MM.1S (cell line): ENCODE data around the gene TRUB2.

Experiments
- DNase-seq: peaks from one replicate; pipeline ENCODE4 v3.0.0-alpha.2; 2015
- H2AFZ ChIP-seq: fragments of 300-600 bp; sonication (generic); 2 replicates; pipeline ENCODE4 v1.6.0; 2016; ENCODE audit warnings: antibody characterized with exemption, low read length
- H3F3A ChIP-seq: fragments of 300-600 bp; sonication (generic); 2 replicates; pipeline ENCODE4 v1.6.1; 2016; ENCODE audit warnings: mild to moderate bottlenecking, antibody characterized with exemption, low read length, moderate library complexity, mixed read lengths; ENCODE audit not compliant: insufficient read depth
- H3K27ac ChIP-seq: fragments of 300-600 bp; sonication (generic); 2 replicates; pipeline ENCODE4 v1.5.1; 2016; ENCODE audit warnings: mild to moderate bottlenecking, low read length
- H3K27me3 ChIP-seq: fragments of 300-600 bp; sonication (generic); replicated peaks from 2 replicates; pipeline ENCODE4 v1.6.0; 2016; ENCODE audit warnings: low read length; ENCODE audit not compliant: insufficient read depth
- H3K36me3 ChIP-seq: fragments of 300-600 bp; sonication (generic); replicated peaks from 2 replicates; pipeline ENCODE4 v1.6.1; 2016; ENCODE audit warnings: mild to moderate bottlenecking, low read length, mixed read lengths; ENCODE audit not compliant: insufficient read depth
- H3K4me1 ChIP-seq: fragments of 300-600 bp; sonication (generic); 2 replicates; pipeline ENCODE4 v1.6.1; 2016; ENCODE audit warnings: low read length, mixed read lengths
- H3K4me2 ChIP-seq: fragments of 300-600 bp; sonication (generic); 2 replicates; pipeline ENCODE4 v1.6.0; 2016; ENCODE audit warnings: low read depth, low read length
- H3K4me3 ChIP-seq: fragments of 300-600 bp; sonication (generic); 2 replicates; pipeline ENCODE4 v1.5.1; 2016; ENCODE audit warnings: low read length, mixed read lengths
- H3K79me2 ChIP-seq: fragments of 300-600 bp; sonication (generic); 2 replicates; pipeline ENCODE4 v1.6.1; 2016; ENCODE audit warnings: mixed run types, low read length, mixed read lengths
- H3K9ac ChIP-seq: fragments of 300-600 bp; sonication (generic); 2 replicates; pipeline ENCODE4 v1.6.1; 2016; ENCODE audit warnings: low read length, mixed read lengths
- H3K9me2 ChIP-seq: fragments of 300-600 bp; sonication (generic); replicated peaks from 2 replicates; pipeline ENCODE4 v1.6.1; 2016; ENCODE audit warnings: mild to moderate bottlenecking, low read length, mixed read lengths; ENCODE audit not compliant: insufficient read depth
- H3K9me3 ChIP-seq: fragments of 300-600 bp; sonication (generic); replicated peaks from 2 replicates; pipeline ENCODE4 v1.6.1; 2016; ENCODE audit warnings: mild to moderate bottlenecking, low read length, mixed read lengths; ENCODE audit not compliant: insufficient read depth
- H4K20me1 ChIP-seq: fragments of 300-600 bp; sonication (generic); 2 replicates; pipeline ENCODE4 v1.6.1; 2016; ENCODE audit warnings: mild to moderate bottlenecking, low read length, moderate library complexity, mixed read lengths; ENCODE audit not compliant: insufficient read depth
- CTCF ChIP-seq: fragments of 300-600 bp; sonication (generic); IDR thresholded peaks from 2 replicates; pipeline ENCODE4 v1.5.1; 2016; ENCODE audit warnings: antibody characterized with exemption, low read length, mixed read lengths
- EZH2 ChIP-seq: fragments of 300-600 bp; sonication (generic); optimal IDR thresholded peaks from 2 replicates; pipeline ENCODE3; 2017; ENCODE audit warnings: low read depth, mild to moderate bottlenecking, antibody characterized with exemption, low read length, mixed read lengths
- EZH2phosphoT487 ChIP-seq: fragments of 300-600 bp; sonication (generic); IDR thresholded peaks from 2 replicates; pipeline ENCODE4 v1.6.1; 2018; ENCODE audit warnings: antibody characterized with exemption, low read length

Gene TRUB2

GRCh38 chr9:128323212-128323730, 1.0 kb upstream of the TRUB2 start:
- Histone ChIP-seq H3K4me1 (peaks cover 11% of the 10 kb centered on the region), H3K27me3 (no peaks in the 10 kb centered on the region), H3F3A (peaks cover 11% of the 10 kb centered on the region), H3K4me2 (peak overlapping the region; percentile 84), H3K27ac (peak overlapping the region; percentile 87), H4K20me1 (no peaks in the 10 kb centered on the region), H3K4me3 (peak overlapping the region; percentile 84), H3K9me2 (no peaks in the 10 kb centered on the region), H3K79me2 (peaks cover 47% of the 10 kb centered on the region), H2AFZ (peak overlapping the region; percentile 84), H3K9ac (peak overlapping the region; percentile 88), H3K9me3 (no peaks in the 10 kb centered on the region), H3K36me3 (no peaks in the 10 kb centered on the region)
- no peak for TF ChIP-seq EZH2phosphoT487
- no peak for TF ChIP-seq EZH2
- TF ChIP-seq CTCF = no peak
- no peak for DNase-seq

DNA sequence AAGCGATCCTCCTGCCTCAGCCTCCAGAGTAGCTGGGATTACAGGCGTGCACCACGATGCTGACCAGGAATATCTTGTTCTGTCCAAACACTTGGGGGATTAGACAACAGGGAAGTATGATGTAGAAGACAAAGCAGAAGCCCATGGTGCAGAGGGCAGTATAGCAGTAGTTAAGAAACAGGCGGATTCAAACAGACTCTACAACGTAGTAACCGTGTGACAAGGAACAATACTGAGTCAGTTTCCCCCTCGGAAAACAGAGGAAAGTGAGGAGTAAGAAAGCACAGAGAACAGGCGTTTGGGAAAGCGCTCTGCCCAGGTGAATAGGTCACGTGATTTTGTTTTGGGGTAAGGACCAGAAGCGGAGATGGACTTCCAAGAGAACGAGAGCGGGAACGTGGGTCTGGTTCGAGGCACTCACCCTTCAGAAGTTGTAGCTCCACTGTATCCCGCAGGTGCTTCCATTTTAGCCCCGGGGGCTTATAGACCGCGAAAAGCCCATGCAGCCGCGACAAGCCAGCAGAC, 306 bp downstream of the TRUB2 start:
- no peaks in the 10 kb centered on the region for H3K27me3 ChIP-seq
- H3K4me1 ChIP-seq = peaks cover 11% of the 10 kb centered on the region
- TF ChIP-seq CTCF (no peak), EZH2 (no peak), EZH2phosphoT487 (no peak)
- no peak for DNase-seq
- H3K4me3 ChIP-seq = peak overlapping the region; percentile 84
- H3K9me3 ChIP-seq = no peaks in the 10 kb centered on the region
- peaks cover 11% of the 10 kb centered on the region for H3F3A ChIP-seq
- H4K20me1 ChIP-seq = no peaks in the 10 kb centered on the region
- H3K36me3 ChIP-seq = no peaks in the 10 kb centered on the region
- peak overlapping the region; percentile 88 for H3K9ac ChIP-seq
- H3K9me2 ChIP-seq = no peaks in the 10 kb centered on the region
- peaks cover 47% of the 10 kb centered on the region for H3K79me2 ChIP-seq
- peak overlapping the region; percentile 87; the same call in 1 of the 2 replicates for H3K27ac ChIP-seq
- H3K4me2 ChIP-seq = peak overlapping the region; percentile 53
- H2AFZ ChIP-seq = peak overlapping the region; percentile 84

DNA sequence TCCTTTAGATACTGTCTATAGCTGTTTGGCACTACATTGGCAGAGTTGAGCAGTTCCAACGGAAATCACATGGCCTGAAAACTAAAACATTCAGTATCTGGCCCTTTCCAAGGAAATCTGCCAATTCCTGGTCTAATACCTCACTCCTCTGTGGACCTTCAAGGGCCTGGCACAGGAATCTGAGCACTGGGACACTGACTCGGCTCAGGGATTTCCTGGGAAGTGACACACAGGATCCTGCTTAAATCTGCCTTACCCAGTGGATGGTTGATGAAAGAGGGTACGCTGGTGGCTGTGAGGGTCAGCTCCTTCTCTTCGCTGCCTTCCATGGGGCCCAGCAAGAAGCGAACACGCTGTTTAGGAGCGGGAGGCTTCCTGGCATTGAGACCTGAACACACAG, 904 bp downstream of the TRUB2 start:
- no peak for DNase-seq
- H4K20me1 ChIP-seq = no peaks in the 10 kb centered on the region
- H3K27ac ChIP-seq = no peak overlapping the region
- peak overlapping the region; percentile 88; the same call in 1 of the 2 replicates for H3K9ac ChIP-seq
- H3K9me2 ChIP-seq = no peaks in the 10 kb centered on the region
- peaks cover 11% of the 10 kb centered on the region for H3F3A ChIP-seq
- H3K79me2 ChIP-seq = peaks cover 47% of the 10 kb centered on the region
- peak overlapping the region; percentile 53 for H3K4me2 ChIP-seq
- no peaks in the 10 kb centered on the region for H3K36me3 ChIP-seq
- TF ChIP-seq EZH2phosphoT487 = no peak
- TF ChIP-seq CTCF = no peak
- no peak for TF ChIP-seq EZH2
- peak overlapping the region; percentile 84; the same call in 1 of the 2 replicates for H2AFZ ChIP-seq
- H3K9me3 ChIP-seq = no peaks in the 10 kb centered on the region
- no peaks in the 10 kb centered on the region for H3K27me3 ChIP-seq
- peaks cover 11% of the 10 kb centered on the region for H3K4me1 ChIP-seq
- H3K4me3 ChIP-seq = peak overlapping the region; percentile 84
